Left renal cortex interstitium (tissue), 4 donors: ENCODE measurements around the gene SPACA5B. TPM values are rescaled to one million over a fixed set of nuclear protein-coding genes. Genes with fewer than 3 reads are reported as not detected.
"Not testable (repeated sequence)": the region's sequence is repeated elsewhere in the genome, so short reads cannot be mapped to it uniquely, and the experiment has no call there.

ENCODE experiments used
- DNase-seq, 4 donors: peaks; one replicate each; pipeline ENCODE4 v3.0.0-alpha.2; 2013; ENCODE audit warnings: low read depth in 4 of 4, low spot score in 2 of 4, missing footprints in 1 of 4
- polyA plus RNA-seq, 4 donors: library from polyadenylated mRNA; unstranded; fragments of 120-200 nt; gene quantifications; one replicate each; pipeline ENCODE4 v1.2.1, GENCODE V29; 2013; ENCODE audit not compliant: insufficient read length in 4 of 4

Gene SPACA5B
- under 1 TPM in 1 of 4 donors, not detected in 3; 0.58 TPM for polyA plus RNA-seq

GRCh38 chrX:48130326-48130725, at the start of gene SPACA5B:
Gene SPACA5B, plus strand, starts transcription at chrX:48130626. Its CDS starts 62 bp downstream, at chrX:48130688.
- DNase-seq: not testable (repeated sequence)

GRCh38 chrX:48083212-48083611, 47.2 kb upstream of the SPACA5B start:
- peak in 1 of 4 donors; percentile 33 for DNase-seq

GRCh38 chrX:48083706-48084105, 46.7 kb upstream of the SPACA5B start:
- no peak for DNase-seq

- no peak for DNase-seq
These were observed 44.3 kb upstream of the SPACA5B start for GRCh38 chrX:48086082-48086481.

GRCh38 chrX:48090123-48090522, 40.3 kb upstream of the SPACA5B start:
- no peak for DNase-seq

GRCh38 chrX:48092558-48092957, 37.9 kb upstream of the SPACA5B start:
- DNase-seq: not testable (repeated sequence)

- DNase-seq: no peak
These were observed 29.0 kb upstream of the SPACA5B start for GRCh38 chrX:48101443-48101842.

- no peak for DNase-seq
These were observed 27.5 kb upstream of the SPACA5B start for GRCh38 chrX:48102874-48103374.

- DNase-seq: no peak
These were observed 22.7 kb upstream of the SPACA5B start for GRCh38 chrX:48107717-48108116.

GRCh38 chrX:48125286-48125685, 5.1 kb upstream of the SPACA5B start:
- DNase-seq: not testable (repeated sequence)

GRCh38 chrX:48132308-48132844, 1.9 kb downstream of the SPACA5B start:
- not testable (repeated sequence) for DNase-seq

GRCh38 chrX:48139076-48139475, 8.7 kb downstream of the SPACA5B start:
- DNase-seq: not testable (repeated sequence)

- not testable (repeated sequence) for DNase-seq
These were observed 11.5 kb downstream of the SPACA5B start for GRCh38 chrX:48141810-48142508.

GRCh38 chrX:48142697-48143096, 12.3 kb downstream of the SPACA5B start:
- not testable (repeated sequence) for DNase-seq

- DNase-seq: no peak
These were observed 23.3 kb downstream of the SPACA5B start for GRCh38 chrX:48153769-48154168.

GRCh38 chrX:48154796-48155195, 24.4 kb downstream of the SPACA5B start:
- no peak for DNase-seq

GRCh38 chrX:48156014-48156413, 25.6 kb downstream of the SPACA5B start:
- DNase-seq: no peak

- DNase-seq: no peak
These were observed 34.8 kb downstream of the SPACA5B start for GRCh38 chrX:48165241-48165640.

GRCh38 chrX:48166322-48166721, 35.9 kb downstream of the SPACA5B start:
- not testable (repeated sequence) for DNase-seq

GRCh38 chrX:48179691-48180090, 49.3 kb downstream of the SPACA5B start:
- no peak for DNase-seq

GRCh38 chrX:48180811-48181210, 50.4 kb downstream of the SPACA5B start:
- no peak for DNase-seq

- not testable (repeated sequence) for DNase-seq
These were observed 51.5 kb downstream of the SPACA5B start for GRCh38 chrX:48181882-48182281.
